ENCODE data around the gene RNF115. TPM values are rescaled to one million over a fixed set of nuclear protein-coding genes. Genes with fewer than 3 reads are reported as not detected.

The RNF115 gene
- total and polyA plus RNA-seq, 2 of the 13 experiments (the other 11 are each of a cell fraction or from before 2014, with no cell fraction given): 6.0 to 10.1 TPM

DNA sequence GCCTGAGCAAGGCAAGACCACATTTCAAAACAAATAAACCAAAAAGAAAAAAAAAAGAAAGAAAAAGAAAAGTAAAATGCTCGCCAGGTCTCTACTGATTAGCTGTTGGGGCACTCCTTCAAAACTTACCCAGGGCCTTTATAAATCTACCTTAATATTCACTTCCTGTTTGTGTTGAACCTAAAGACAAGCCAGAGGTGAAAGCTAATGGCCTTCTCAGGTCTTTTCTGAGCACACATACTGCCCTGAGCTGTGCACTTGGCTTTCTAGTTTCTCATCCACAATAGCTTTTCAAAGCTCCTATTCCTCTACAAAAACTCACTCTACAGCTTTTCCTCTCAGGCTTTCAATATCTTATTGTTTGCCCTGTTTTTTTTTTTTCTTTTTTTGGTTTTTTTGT is 50.5 kb downstream of the RNF115 start:
- H2AFZ ChIP-seq (ENCODE audit: low read length): no peak overlapping the region
- H3K9me3 ChIP-seq (ENCODE audit: low read length): no peaks in the 10 kb centered on the region
- WGBS (ENCODE audit: low lambda C conversion rate): 97% methylated on average over 1 of the region's 1 CpG
- H3K36me3 ChIP-seq (replicated peaks in 1 of 2; ENCODE audit: control insufficient read depth in 1 of 2, insufficient read depth in 2 of 2, low read length in 2 of 2): peaks cover 5 to 12% of the 10 kb centered on the region in 2 experiments; a peak in 4 of 5 replicates
- no peaks in the 10 kb centered on the region for H3K27me3 ChIP-seq (ENCODE audit: control insufficient read depth in 1 of 2, insufficient read depth in 2 of 2, low read length in 2 of 2)
- CTCF ChIA-PET (ENCODE audit: low intra/inter-chr PET ratio, low total read pairs): no interaction called here
- H4K20me1 ChIP-seq (ENCODE audit: insufficient read depth, low read length): no peaks in the 10 kb centered on the region
- in situ Hi-C loops (cut with HindIII; ENCODE audit: extremely low pct_ligation_motif_present, low pct_unique_long_range_greater_than_20kb): no loop called here
- POLR2A ChIA-PET: no interaction called here
- intact Hi-C loops (cut with micrococcal nuclease; ENCODE audit: unreplicated experiment): no loop called here
- H3K9ac ChIP-seq (ENCODE audit: insufficient read depth, low read depth, low read length): no peak overlapping the region
- BruUV-seq (replicated peaks): no TSS peak
- FAIRE-seq: no peak
- ATAC-seq: no peak
- no peaks in the 10 kb centered on the region for H3K79me2 ChIP-seq (ENCODE audit: insufficient read depth, low read length)
- no peak overlapping the region for H3K4me3 ChIP-seq (replicated peaks in 1 of 3; ENCODE audit: insufficient read depth in 1 of 3, low read depth in 2 of 3, low read length in 3 of 3)
- peaks cover 7% of the 10 kb centered on the region; the same call in 1 of the 2 replicates for H3K4me1 ChIP-seq (ENCODE audit: insufficient read depth, low read length)
- DNase-seq (ENCODE audit: low spot score): no peak
- no peak overlapping the region for H3K4me2 ChIP-seq (ENCODE audit: low read depth, low read length)
- H3K27ac ChIP-seq (ENCODE audit: extremely low read length, insufficient read depth, low read length): no peak overlapping the region
- TF ChIP-seq, protein P1, sequence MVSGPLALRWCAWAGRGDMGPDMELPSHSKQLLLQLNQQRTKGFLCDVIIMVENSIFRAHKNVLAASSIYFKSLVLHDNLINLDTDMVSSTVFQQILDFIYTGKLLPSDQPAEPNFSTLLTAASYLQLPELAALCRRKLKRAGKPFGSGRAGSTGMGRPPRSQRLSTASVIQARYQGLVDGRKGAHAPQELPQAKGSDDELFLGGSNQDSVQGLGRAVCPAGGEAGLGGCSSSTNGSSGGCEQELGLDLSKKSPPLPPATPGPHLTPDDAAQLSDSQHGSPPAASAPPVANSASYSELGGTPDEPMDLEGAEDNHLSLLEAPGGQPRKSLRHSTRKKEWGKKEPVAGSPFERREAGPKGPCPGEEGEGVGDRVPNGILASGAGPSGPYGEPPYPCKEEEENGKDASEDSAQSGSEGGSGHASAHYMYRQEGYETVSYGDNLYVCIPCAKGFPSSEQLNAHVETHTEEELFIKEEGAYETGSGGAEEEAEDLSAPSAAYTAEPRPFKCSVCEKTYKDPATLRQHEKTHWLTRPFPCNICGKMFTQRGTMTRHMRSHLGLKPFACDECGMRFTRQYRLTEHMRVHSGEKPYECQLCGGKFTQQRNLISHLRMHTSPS (CRISPR knock-in tag; IDR thresholded peaks at IDR 0.05; ENCODE audit: low read depth): no peak
- TF ChIP-seq ZNF616 (CRISPR knock-in tag; IDR thresholded peaks at IDR 0.05; ENCODE audit: low read depth) (no peak), EEA1 (CRISPR knock-in tag; IDR thresholded peaks at IDR 0.05; ENCODE audit: borderline replicate concordance) (no peak), NKX3-1 (CRISPR knock-in tag; IDR thresholded peaks at IDR 0.05) (no peak), RERE (CRISPR knock-in tag; IDR thresholded peaks at IDR 0.05; ENCODE audit: low read depth) (no peak), ZBTB42 (CRISPR knock-in tag; IDR thresholded peaks at IDR 0.05) (no peak), SP4 (CRISPR knock-in tag; IDR thresholded peaks at IDR 0.05) (no peak), RARA (CRISPR knock-in tag; IDR thresholded peaks at IDR 0.05) (no peak), ELF1 (CRISPR knock-in tag; IDR thresholded peaks at IDR 0.05) (no peak), ZC3H4 (CRISPR knock-in tag; IDR thresholded peaks at IDR 0.05; ENCODE audit: borderline replicate concordance) (no peak), TERF1 (CRISPR knock-in tag; IDR thresholded peaks at IDR 0.05) (no peak), SIX1 (CRISPR knock-in tag; IDR thresholded peaks at IDR 0.05; ENCODE audit: borderline replicate concordance) (no peak), ZNF296 (CRISPR knock-in tag; conservative IDR thresholded peaks at IDR 0.05) (no peak), SP140L (CRISPR knock-in tag; IDR thresholded peaks at IDR 0.05; ENCODE audit: borderline replicate concordance) (no peak), ZNF780A (CRISPR knock-in tag; IDR thresholded peaks at IDR 0.05) (no peak)
- TF ChIP-seq, protein P2, sequence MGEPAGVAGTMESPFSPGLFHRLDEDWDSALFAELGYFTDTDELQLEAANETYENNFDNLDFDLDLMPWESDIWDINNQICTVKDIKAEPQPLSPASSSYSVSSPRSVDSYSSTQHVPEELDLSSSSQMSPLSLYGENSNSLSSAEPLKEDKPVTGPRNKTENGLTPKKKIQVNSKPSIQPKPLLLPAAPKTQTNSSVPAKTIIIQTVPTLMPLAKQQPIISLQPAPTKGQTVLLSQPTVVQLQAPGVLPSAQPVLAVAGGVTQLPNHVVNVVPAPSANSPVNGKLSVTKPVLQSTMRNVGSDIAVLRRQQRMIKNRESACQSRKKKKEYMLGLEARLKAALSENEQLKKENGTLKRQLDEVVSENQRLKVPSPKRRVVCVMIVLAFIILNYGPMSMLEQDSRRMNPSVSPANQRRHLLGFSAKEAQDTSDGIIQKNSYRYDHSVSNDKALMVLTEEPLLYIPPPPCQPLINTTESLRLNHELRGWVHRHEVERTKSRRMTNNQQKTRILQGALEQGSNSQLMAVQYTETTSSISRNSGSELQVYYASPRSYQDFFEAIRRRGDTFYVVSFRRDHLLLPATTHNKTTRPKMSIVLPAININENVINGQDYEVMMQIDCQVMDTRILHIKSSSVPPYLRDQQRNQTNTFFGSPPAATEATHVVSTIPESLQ (CRISPR knock-in tag; conservative IDR thresholded peaks at IDR 0.05): no peak

Data from HepG2 (cell line).